T-helper 2 cell treated with Interferon-gamma antibody and Interleukin-4, amounts not matched to agents 100 ng/mL and 5 ng/mL, for 36 hours (primary cell): Measurements from ENCODE around the gene SERPINA1. TPM values are rescaled to one million over a fixed set of nuclear protein-coding genes. Genes with fewer than 3 reads are reported as not detected.

ENCODE experiments used
- total RNA-seq: library from RNA; stranded (reverse); gene quantifications from 2 replicates; pipeline ENCODE4 v1.2.3, GENCODE V29; 2022

Gene SERPINA1
- total RNA-seq, 1 donor from 2014 or later = 0.16 TPM

Other genes starting within 250 kb of the SERPINA1 start
- gene PPP4R4, start 214.3 kb downstream of the SERPINA1 start, total RNA-seq = 0.64 and 1.1 TPM in 2 replicates
- not detected in 2 replicates for gene SERPINA10, start 95.3 kb downstream of the SERPINA1 start, total RNA-seq
- gene SERPINA6, start 65.3 kb downstream of the SERPINA1 start, total RNA-seq = not detected in 2 replicates
- gene SERPINA2, start 21.9 kb downstream of the SERPINA1 start, total RNA-seq = not detected in 2 replicates
- not detected in 2 replicates for gene SERPINA11, start 64.2 kb upstream of the SERPINA1 start, total RNA-seq
- gene SERPINA9, start 87.6 kb upstream of the SERPINA1 start, total RNA-seq = not detected in 2 replicates
- gene SERPINA12, start 120.9 kb upstream of the SERPINA1 start, total RNA-seq = not detected in 2 replicates
- gene SERPINA4, start 172.8 kb upstream of the SERPINA1 start, total RNA-seq = not detected in 2 replicates
- not detected in 2 replicates for gene SERPINA5, start 192.8 kb upstream of the SERPINA1 start, total RNA-seq
- not detected in 2 replicates for gene SERPINA3, start 223.8 kb upstream of the SERPINA1 start, total RNA-seq